A549 treated with AZD9567 at 1 μM for 4 hours (cell line): ENCODE measurements around the gene RNF207. TPM values are rescaled to one million over a fixed set of nuclear protein-coding genes. Genes with fewer than 3 reads are reported as not detected.

Experiments used
- total RNA-seq: library from RNA; stranded (reverse); fragments of 200-300 nt; extraction: Qiagen RNA extraction; gene quantifications from 5 replicates; pipeline ENCODE4 v1.2.3, GENCODE V29; 2022; ENCODE audit not compliant: insufficient read depth

The RNF207 gene, protein sequence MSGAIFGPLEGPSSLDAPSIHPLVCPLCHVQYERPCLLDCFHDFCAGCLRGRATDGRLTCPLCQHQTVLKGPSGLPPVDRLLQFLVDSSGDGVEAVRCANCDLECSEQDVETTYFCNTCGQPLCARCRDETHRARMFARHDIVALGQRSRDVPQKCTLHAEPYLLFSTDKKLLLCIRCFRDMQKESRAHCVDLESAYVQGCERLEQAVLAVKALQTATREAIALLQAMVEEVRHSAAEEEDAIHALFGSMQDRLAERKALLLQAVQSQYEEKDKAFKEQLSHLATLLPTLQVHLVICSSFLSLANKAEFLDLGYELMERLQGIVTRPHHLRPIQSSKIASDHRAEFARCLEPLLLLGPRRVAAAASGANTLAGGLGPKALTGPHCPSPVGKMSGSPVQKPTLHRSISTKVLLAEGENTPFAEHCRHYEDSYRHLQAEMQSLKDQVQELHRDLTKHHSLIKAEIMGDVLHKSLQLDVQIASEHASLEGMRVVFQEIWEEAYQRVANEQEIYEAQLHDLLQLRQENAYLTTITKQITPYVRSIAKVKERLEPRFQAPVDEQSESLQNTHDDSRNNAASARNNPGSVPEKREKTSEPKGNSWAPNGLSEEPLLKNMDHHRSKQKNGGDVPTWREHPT
- total RNA-seq, result 12.3 to 16.4 TPM (median 16.0 TPM) in 5 replicates

DNA sequence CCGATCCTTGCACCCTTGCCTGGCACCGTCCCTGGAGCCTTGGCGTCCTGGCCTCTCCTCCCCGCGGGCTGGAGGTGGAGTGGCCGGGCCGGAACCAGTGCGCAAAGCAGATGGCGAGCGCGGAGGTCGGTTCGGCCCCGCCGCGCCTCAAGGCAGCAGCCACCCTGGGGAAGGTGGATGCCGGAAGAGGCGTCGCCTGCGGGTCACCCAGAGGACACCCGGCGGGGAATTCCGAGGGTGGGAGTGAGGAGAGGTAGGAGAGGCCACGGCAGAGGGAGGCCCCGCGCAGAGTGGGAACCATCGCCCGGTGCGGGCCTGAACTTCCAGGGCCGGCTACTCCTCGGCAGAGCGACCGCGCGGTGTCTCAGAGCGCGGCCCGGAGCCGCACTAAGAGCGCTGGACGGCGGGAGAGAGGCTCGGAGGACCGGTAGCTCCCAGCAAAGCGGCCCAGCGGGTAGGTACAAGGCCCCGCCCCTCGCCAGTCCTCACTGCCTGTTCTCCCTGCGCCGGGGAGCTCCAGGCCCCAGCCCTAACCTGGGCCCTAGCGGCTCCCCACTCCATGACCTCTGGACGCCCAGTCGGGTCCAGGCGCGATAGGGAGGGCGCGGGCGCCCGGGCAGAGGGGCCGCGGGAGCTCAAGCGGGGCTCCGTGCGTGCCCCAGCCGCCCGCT lies at the start of gene RNF207:
Gene RNF207, plus strand, starts transcription at position 271 of the 671 bp plus-strand sequence. CDS start 417 bp downstream, outside the sequence.

DNA sequence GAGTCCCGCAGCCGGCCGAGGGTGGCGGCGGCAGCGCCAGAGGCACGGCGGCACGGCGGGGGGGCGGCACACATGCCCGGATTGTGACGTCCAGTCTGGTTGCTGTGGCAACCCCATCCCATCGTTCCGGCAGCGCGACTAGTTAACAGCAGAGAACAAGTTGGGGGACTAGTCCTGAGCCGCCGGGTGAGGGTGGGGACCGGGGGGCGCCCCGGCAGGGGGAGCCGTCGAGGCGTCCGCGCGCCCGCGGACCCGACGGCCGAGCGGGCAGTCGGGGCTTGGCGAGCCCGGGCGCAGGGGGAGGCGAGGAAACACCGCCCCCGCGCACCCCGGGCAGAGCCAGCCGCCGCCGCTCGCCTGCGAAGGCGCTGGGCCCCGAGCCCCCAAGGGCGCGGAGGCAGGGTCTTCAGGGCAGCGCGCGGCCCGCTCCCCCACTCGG lies 25.6 kb upstream of the RNF207 start, which contains the start of gene CHD5:
Gene CHD5, minus strand, starts transcription at position 54 of the 439 bp plus-strand sequence. CDS start 298 bp downstream, outside the sequence.

GRCh38 chr1:6199298-6200187 lies 6.4 kb upstream of the RNF207 start, which contains the start of gene RPL22:
TSS of gene RPL22 (minus strand) at chr1:6199595. CDS start at chr1:6199573, 22 bp downstream.

GRCh38 chr1:6243993-6244392 lies 38.1 kb downstream of the RNF207 start, which contains the start of gene HES3:
TSS of gene HES3 (plus strand) at chr1:6244179. CDS start at chr1:6244366, 187 bp downstream.

DNA sequence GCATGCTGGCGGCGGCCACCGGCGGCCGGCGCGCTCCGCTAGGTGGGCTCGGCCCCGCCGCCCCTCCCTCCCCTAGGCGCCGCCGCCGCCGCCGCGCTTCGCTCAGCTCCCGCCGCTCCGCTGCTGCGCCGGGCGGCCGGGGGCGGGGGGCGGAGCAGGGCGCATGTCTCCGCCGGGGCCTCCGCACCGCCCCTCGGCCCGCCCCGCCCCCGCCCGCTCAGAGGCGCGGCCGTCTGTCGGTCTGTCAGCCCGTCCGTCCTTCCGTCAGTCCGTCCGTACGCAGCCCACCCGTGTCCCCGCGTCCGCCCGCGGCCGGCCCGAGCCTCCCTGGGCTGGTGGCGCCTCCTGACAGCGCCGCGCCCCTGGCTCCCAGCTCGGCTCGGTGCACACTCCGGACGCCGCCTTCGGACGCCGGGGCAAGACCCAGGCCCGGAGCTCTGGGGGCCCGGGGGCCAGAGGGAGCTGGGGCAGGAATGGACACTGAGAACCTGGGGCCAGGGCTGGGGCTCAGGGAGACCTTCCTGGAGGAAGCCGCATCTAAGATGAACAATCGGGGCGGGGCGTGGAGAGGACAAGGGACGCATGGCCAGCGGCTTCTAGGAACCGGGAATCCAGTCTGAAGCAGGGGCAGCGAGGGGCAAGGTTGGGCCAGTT lies 55.2 kb downstream of the RNF207 start, which contains the start of gene GPR153:
Gene GPR153, minus strand, starts transcription at position 138 of the 654 bp plus-strand sequence. CDS start 6,193 bp downstream, outside the sequence.

Other genes with a start within 250 kb of the RNF207 start
- gene NPHP4, start 213.7 kb upstream of the RNF207 start, total RNA-seq, result 5.4 to 6.5 TPM (median 6.3 TPM) in 5 replicates
- 6.7 to 10.2 TPM (median 7.6 TPM) in 5 replicates for gene KCNAB2, start 160.2 kb upstream of the RNF207 start, total RNA-seq
- 0.45 to 1.5 TPM (median 1.0 TPM) in 5 replicates for gene CHD5, start 25.8 kb upstream of the RNF207 start, total RNA-seq
- 370 to 459 TPM (median 452 TPM) in 5 replicates for gene RPL22, start 6.5 kb upstream of the RNF207 start, total RNA-seq
- 53.7 to 58.8 TPM (median 57.7 TPM) in 5 replicates for gene ICMT, start 29.8 kb downstream of the RNF207 start, total RNA-seq
- not detected in 5 replicates for gene HES3, start 38.1 kb downstream of the RNF207 start, total RNA-seq
- gene GPR153, start 55.0 kb downstream of the RNF207 start, total RNA-seq, result 2.5 to 3.1 TPM (median 2.7 TPM) in 5 replicates
- gene ACOT7, start 187.6 kb downstream of the RNF207 start, total RNA-seq, result 79.6 to 101 TPM (median 90.4 TPM) in 5 replicates
- gene HES2, start 213.8 kb downstream of the RNF207 start, total RNA-seq, result 4.4 to 6.3 TPM (median 4.8 TPM) in 5 replicates
- gene ESPN, start 218.7 kb downstream of the RNF207 start, total RNA-seq, result 0.36 to 0.90 TPM (median 0.73 TPM) in 4 of 5 replicates, not detected in the other